Measurements from ENCODE around the gene CAND1. TPM values are rescaled to one million over a fixed set of nuclear protein-coding genes. Genes with fewer than 3 reads are reported as not detected.

Gene CAND1
- total and polyA plus RNA-seq, 2 of the 8 experiments (the other 6 are each of a cell fraction or from before 2014, with no cell fraction given): 39.4 to 271 TPM

DNA sequence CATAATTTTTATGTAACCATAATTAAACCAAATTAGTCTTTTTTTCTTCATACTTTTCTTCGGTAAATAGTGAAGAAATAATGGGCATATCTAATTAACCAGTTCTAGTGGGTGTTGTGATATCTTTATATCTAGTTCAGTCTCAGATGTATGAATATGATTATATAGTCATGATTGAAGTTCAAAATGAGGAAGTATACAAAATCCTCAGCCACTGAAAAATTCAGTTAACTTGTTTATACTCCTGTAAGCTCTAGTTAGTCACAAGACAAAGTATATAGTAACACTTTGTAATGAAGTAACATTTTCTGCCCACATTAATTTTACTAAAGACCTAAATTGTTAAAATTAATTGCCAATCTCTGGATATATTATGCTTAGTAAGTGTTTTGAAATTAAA is 46.5 kb downstream of the CAND1 start:
- H4K5ac ChIP-seq (ENCODE audit: insufficient read length, low read depth, low read length): no peak overlapping the region
- H3K4me3 ChIP-seq (ENCODE audit: extremely low read depth in 1 of 4, insufficient read depth in 2 of 4, low read depth in 3 of 4, low read length in 4 of 4): no peak overlapping the region
- WGBS, 2 experiments (ENCODE audit: extremely low coverage in 1 of 2, insufficient coverage in 1 of 2, insufficient read length in 1 of 2, insufficient replicate concordance in 2 of 2, low coverage in 1 of 2, low lambda C conversion rate in 2 of 2, missing lambda C conversion rate in 1 of 2): 96% methylated on average over 1 of the region's 1 CpG; no CpG with 5 or more reads in 1 of the 2 experiments
- H3K14ac ChIP-seq (ENCODE audit: insufficient read length): no peak overlapping the region
- H2BK12ac ChIP-seq (ENCODE audit: low read depth, low read length): no peak overlapping the region
- no peak overlapping the region for H3K4me2 ChIP-seq (ENCODE audit: insufficient read depth in 1 of 2, low read depth in 2 of 2, low read length in 2 of 2)
- DNase-seq (ENCODE audit: low read depth in 1 of 2, low spot score in 2 of 2) (no peak), FAIRE-seq (no peak)
- POLR2A ChIA-PET (ENCODE audit: partially characterized antibody): no interaction called here
- H3K9me3 ChIP-seq (ENCODE audit: insufficient read depth in 2 of 2, low read depth in 1 of 2, low read length in 1 of 2): no peaks in the 10 kb centered on the region
- no peaks in the 10 kb centered on the region for H3K23me2 ChIP-seq (ENCODE audit: low read depth, low read length)
- H3K4ac ChIP-seq (replicated peaks; ENCODE audit: insufficient read length, low read depth, low read length): no peak overlapping the region
- CTCF ChIA-PET (ENCODE audit: partially characterized antibody): no interaction called here
- no peak overlapping the region for H3K56ac ChIP-seq (replicated peaks; ENCODE audit: insufficient read length, low read depth, low read length)
- no peak overlapping the region for H2AK5ac ChIP-seq (ENCODE audit: low read depth, low read length)
- no peaks in the 10 kb centered on the region for H3K4me1 ChIP-seq (replicated peaks in 1 of 4; ENCODE audit: control insufficient read depth in 3 of 4, insufficient read depth in 4 of 4, low read length in 3 of 4)
- H3K27me3 ChIP-seq (replicated peaks in 1 of 4; ENCODE audit: control insufficient read depth in 3 of 4, extremely low read depth in 1 of 4, insufficient read depth in 3 of 4, low read length in 3 of 4): no peaks in the 10 kb centered on the region
- H3K23ac ChIP-seq (ENCODE audit: insufficient read length): no peak overlapping the region
- no peak overlapping the region for H2BK5ac ChIP-seq (ENCODE audit: low read depth, low read length)
- H4K8ac ChIP-seq (ENCODE audit: extremely low read depth, insufficient read depth, low read length): no peak overlapping the region
- H3K79me1 ChIP-seq (ENCODE audit: low read depth, low read length): no peaks in the 10 kb centered on the region
- H3K18ac ChIP-seq (ENCODE audit: extremely low read depth, low read length): no peak overlapping the region
- H2BK20ac ChIP-seq (ENCODE audit: low read length): no peak overlapping the region
- H3K36me3 ChIP-seq (ENCODE audit: control insufficient read depth in 2 of 4, insufficient read depth in 4 of 4, low read length in 3 of 4): peaks cover 11 to 56% (median 38%) of the 10 kb centered on the region in 4 experiments
- H4K91ac ChIP-seq (replicated peaks; ENCODE audit: insufficient read length, low read length): no peak overlapping the region
- H2BK120ac ChIP-seq (replicated peaks; ENCODE audit: low read depth, low read length): no peak overlapping the region
- H2AFZ ChIP-seq (ENCODE audit: low read length): no peak overlapping the region
- H2BK15ac ChIP-seq (ENCODE audit: low read length): no peak overlapping the region
- no peak overlapping the region for H3K27ac ChIP-seq (ENCODE audit: low read depth, low read length)
- no peak overlapping the region for H3K9ac ChIP-seq (replicated peaks in 1 of 4; ENCODE audit: extremely low read depth in 1 of 4, low read depth in 3 of 4, low read length in 3 of 4)
- H4K20me1 ChIP-seq (replicated peaks in 1 of 2; ENCODE audit: control insufficient read depth in 1 of 2, insufficient read depth in 2 of 2, low read length in 2 of 2): no peaks in the 10 kb centered on the region
- H3K79me2 ChIP-seq (ENCODE audit: control insufficient read depth in 1 of 2, insufficient read depth in 2 of 2, low read length in 2 of 2): no peaks in the 10 kb centered on the region
- no peak for TF ChIP-seq KDM1A (IDR thresholded peaks at IDR 0.05; ENCODE audit: borderline replicate concordance, low read length)
- TF ChIP-seq KDM5A (IDR thresholded peaks at IDR 0.05; ENCODE audit: low read length): no peak
- TF ChIP-seq SAP30 (IDR thresholded peaks at IDR 0.05; ENCODE audit: insufficient read depth, insufficient replicate concordance, low read length): no peak
- TF ChIP-seq BRCA1 (IDR thresholded peaks at IDR 0.05; ENCODE audit: low read depth, low read length): no peak
- TF ChIP-seq NANOG (IDR thresholded peaks at IDR 0.05; ENCODE audit: insufficient read depth, low read depth, low read length, poor library complexity, severe bottlenecking): no peak
- no peak for TF ChIP-seq GABPA (IDR thresholded peaks at IDR 0.05; ENCODE audit: borderline replicate concordance, insufficient read depth, low read length)
- no peak for TF ChIP-seq MAFK (IDR thresholded peaks at IDR 0.05; ENCODE audit: low read depth, low read length)
- TF ChIP-seq, protein P1, sequence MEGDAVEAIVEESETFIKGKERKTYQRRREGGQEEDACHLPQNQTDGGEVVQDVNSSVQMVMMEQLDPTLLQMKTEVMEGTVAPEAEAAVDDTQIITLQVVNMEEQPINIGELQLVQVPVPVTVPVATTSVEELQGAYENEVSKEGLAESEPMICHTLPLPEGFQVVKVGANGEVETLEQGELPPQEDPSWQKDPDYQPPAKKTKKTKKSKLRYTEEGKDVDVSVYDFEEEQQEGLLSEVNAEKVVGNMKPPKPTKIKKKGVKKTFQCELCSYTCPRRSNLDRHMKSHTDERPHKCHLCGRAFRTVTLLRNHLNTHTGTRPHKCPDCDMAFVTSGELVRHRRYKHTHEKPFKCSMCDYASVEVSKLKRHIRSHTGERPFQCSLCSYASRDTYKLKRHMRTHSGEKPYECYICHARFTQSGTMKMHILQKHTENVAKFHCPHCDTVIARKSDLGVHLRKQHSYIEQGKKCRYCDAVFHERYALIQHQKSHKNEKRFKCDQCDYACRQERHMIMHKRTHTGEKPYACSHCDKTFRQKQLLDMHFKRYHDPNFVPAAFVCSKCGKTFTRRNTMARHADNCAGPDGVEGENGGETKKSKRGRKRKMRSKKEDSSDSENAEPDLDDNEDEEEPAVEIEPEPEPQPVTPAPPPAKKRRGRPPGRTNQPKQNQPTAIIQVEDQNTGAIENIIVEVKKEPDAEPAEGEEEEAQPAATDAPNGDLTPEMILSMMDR (IDR thresholded peaks at IDR 0.05; ENCODE audit: control extremely low read depth in 1 of 3, insufficient read depth in 1 of 3, low read depth in 1 of 3, low read length in 3 of 3): no peak
- TF ChIP-seq TAF7 (optimal IDR thresholded peaks at IDR 0.05; ENCODE audit: borderline replicate concordance, low read depth, low read length): no peak
- TF ChIP-seq RXRA (IDR thresholded peaks at IDR 0.05; ENCODE audit: insufficient read depth, low read depth, low read length): no peak
- TF ChIP-seq SP2 (IDR thresholded peaks at IDR 0.05; ENCODE audit: low read length): no peak
- TF ChIP-seq FOSL1 (IDR thresholded peaks at IDR 0.05; ENCODE audit: insufficient read depth, low read depth, low read length): no peak
